Suprapubic skin (tissue), 4 donors: Measurements from ENCODE around the gene TRIM73.
"Not testable (repeated sequence)": the region's sequence is repeated elsewhere in the genome, so short reads cannot be mapped to it uniquely, and the experiment has no call there.

Experiments used
- CTCF ChIP-seq, 2 donors: fragments of 200-600 bp in 1 of 2; fragments of 450-650 bp in 1 of 2; sonication (generic) in 1 of 2; IDR thresholded peaks; one replicate each; pipeline ENCODE4 v1.5.1; 2016 to 2019; ENCODE audit warnings: antibody characterized with exemption in 2 of 2, mild to moderate bottlenecking in 1 of 2, moderate library complexity in 1 of 2
- EP300 ChIP-seq: sonication (generic); formaldehyde crosslinking; IDR thresholded peaks from one replicate; pipeline ENCODE4 v1.6.1; 2017; ENCODE audit warnings: antibody characterized with exemption
- POLR2A ChIP-seq, 2 donors: fragments of 450-650 bp; IDR thresholded peaks; one replicate each; pipeline ENCODE4 v1.6.1; 2017; ENCODE audit warnings: antibody characterized with exemption in 2 of 2, mild to moderate bottlenecking in 2 of 2, moderate library complexity in 2 of 2
- POLR2AphosphoS5 ChIP-seq, 3 donors: sonication (generic); formaldehyde crosslinking; IDR thresholded peaks; one replicate each; pipeline ENCODE4 v1.6.1; 2017; ENCODE audit warnings: antibody characterized with exemption in 3 of 3

DNA sequence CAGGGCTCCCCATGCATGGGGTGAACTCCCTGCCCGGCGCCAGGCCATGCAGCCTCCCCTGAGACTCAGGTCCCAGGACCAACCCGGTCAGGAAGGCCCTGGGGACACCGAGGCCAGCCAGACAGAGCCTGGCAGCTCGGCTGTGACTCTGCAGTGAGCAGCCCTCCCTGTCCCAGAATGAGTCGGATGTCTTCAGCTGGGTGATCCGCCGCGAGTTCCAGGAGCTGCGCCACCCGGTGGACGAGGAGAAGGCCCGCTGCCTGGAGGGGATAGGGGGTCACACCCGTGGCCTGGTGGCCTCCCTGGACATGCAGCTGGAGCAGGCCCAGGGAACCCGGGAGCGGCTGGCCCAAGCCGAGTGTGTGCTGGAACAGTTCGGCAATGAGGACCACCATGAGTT lies 9.2 kb downstream of the TRIM73 start:
- not testable (repeated sequence) for TF ChIP-seq CTCF (IDR thresholded peaks at IDR 0.05); EP300; POLR2A (IDR thresholded peaks at IDR 0.05); POLR2AphosphoS5 (IDR thresholded peaks at IDR 0.05)
